EL (cell line): Measurements from ENCODE around the gene ATG5.
"Not testable (repeated sequence)": the region's sequence is repeated elsewhere in the genome, so short reads cannot be mapped to it uniquely, and the experiment has no call there.

Experiments used
- DNase-seq: peaks from one replicate; pipeline ENCODE4 v3.0.0-alpha.2; 2016

Gene ATG5

DNA sequence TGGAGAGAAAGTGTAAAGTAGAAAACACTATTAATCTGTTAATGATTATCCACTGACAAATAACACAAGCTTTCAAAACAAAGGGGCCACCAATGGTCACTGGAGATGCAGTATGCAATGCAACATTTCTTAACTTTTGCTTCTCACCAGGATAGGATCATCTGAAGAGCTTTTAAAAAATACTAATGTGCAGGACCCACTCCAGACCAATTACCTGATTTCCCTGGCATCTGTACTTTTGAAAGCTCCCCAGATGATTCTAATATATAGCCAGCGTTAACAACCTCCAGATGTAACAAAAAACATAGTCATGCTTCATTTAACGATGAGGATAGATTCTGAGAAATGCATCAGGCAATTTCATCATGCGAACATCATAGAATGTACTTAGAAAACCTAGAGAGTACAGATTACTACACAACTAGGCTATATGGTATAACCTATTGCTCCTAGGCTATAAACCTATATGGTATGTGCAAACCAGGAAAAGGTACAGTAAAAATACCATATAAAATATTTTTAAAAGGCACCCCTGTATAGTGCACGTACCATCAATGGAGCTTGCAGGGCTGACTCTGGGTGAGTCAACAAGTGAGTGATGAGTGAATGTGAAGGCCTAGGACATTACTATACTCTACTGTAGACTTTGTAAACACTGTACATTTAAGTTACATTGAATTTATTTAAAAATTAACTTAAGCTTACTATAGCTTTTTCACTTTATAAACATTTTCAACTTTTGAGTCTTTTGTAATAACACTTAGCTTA lies 69.2 kb downstream of the ATG5 start:
- peak; percentile 66 for DNase-seq

DNA sequence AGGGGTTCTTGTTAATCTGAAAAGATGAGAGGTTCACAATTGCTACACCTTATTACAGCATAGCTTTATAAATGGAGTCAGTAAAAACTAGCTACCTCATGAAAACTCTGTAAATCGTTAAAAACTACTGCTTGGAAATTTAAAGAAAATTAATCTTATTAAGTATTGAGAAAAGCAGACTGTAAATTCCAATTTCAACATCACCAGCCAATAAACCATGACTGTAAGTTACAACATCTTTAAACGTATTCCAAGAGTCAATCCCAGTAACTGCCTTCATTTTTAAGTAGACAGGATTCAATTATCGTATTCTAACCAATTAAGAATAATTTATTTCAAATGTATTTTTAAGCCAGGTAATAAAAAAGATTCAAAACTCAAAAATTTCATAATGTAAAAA lies 70.3 kb downstream of the ATG5 start:
- no peak for DNase-seq

DNA sequence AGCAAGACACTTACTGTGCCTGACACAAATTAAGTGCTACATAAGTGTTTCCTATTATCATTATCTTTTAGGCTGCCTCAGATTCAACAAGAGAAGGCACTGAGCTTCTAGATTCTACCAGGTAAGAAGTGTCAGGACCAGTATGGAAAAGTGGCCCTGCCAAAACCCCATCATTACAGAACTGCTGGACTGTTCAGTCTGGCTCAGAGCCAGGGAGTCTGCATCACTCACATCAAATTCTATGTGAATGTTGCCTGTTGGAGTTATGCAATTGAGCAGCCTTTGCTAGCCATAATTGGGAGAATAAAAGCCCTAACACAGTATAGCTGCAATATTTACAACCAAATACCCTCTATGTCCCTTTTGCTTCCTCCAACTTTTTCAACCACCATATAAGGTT lies 70.9 kb downstream of the ATG5 start:
- DNase-seq, result peak; percentile 72

DNA sequence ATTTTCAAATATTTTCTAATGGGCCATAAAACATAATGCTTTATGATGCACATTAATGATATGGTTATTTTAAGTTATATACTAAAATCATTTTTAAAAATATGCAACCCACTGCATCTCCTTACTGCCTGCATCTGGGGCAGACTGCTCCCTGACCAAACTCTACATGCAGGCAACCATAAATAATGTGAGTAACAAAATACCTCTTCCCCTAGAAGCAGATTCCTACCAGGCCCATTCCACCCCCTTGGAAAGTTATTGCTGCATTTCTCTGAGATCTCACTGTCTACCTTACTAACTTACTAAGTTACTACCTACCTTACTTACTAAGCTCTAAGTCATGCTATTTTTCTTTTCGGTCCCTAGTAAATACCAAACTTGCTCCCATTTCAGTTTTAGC lies 71.8 kb downstream of the ATG5 start:
- peak; percentile 71 for DNase-seq

DNA sequence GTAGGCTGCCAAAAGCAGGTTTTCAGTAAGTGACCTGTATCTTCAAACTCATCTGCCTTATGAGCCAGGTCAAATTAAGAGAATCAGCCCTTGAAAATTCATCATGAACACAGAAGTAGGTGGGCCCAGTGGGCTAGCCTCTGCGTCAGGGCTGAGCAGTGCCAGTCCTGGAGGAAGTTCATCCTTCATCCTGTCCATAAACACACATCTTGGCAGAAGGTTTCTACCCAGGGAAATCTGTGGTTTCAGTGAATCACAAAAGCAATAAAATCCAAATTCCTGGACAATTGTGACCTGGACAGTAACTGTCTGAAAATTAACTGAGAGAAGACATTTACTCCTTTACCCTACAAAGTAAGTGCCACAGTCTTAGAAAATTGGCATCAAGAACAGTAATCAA lies 72.4 kb downstream of the ATG5 start:
- peak; percentile 93 for DNase-seq

DNA sequence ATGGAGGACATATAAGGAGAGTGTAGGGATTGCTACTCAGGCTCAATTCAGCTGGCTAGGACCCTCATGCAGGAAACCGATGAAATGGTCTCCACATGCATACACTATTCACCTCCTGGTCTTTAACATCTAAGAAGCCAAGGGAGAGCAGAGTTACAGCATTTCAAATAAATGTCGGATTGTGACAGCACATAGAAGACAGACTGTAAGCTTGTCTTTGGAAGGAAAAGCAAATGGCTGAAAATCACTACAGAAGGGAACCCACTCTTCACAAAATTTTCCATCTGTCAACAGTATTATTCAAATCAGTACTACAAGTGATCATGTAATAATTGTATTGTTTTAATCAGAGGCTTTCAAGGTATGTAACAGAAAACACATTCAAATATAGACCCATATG lies 72.9 kb downstream of the ATG5 start:
- no peak for DNase-seq

DNA sequence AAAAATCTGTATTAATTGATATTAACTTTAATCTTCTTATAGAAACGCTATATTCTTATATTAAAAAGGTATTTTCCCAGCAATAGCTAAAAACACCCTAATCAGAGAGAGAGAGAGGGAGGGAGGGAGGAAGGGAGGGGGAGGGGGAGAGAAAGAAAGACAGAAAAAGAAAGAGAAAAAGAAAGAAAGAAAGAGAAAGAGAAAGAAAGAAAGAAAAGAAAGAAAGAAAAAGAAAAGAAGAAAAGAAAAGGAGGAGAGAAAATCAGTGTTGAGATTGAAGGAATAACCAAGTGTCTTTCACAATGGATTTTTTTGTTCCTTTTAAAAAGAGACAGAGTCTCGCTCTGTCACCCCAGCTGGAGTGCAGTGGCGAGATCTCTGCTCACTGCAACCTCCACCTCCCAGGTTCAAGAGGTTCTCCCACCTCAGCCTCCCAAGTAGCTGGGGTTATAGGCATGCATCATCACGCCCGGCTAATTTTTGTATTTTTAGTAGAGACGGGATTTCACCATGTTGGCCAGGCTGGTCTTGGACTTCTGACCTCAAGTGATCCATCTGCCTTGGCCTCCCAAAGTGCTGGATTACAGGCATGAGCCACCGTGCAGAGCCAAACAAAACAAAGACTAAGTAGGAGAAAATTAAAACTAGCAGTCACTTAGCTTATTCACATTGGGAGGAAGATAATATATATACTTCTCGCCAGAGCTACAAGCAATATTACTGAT lies 73.9 kb downstream of the ATG5 start:
- DNase-seq, result peak; percentile 71

DNA sequence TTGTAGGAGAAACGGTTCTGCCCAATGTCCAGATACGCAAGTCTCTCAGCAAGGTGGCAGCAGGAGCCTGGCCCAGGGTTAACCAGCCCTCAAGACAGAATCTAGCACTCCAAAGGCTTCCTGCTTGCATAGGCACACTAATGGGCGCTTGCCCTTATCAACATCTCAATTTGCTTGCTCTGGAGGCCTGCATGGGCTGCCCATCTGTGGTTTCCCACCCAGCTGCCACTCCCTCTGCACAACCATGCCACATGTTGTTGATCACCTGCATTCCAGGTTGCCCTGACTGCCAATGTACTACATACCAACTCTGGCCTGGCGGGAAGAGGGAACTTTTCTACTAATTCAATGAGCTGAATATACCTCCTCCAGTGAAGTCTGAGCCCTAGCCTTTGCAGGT lies 74.6 kb downstream of the ATG5 start:
- DNase-seq, result no peak

DNA sequence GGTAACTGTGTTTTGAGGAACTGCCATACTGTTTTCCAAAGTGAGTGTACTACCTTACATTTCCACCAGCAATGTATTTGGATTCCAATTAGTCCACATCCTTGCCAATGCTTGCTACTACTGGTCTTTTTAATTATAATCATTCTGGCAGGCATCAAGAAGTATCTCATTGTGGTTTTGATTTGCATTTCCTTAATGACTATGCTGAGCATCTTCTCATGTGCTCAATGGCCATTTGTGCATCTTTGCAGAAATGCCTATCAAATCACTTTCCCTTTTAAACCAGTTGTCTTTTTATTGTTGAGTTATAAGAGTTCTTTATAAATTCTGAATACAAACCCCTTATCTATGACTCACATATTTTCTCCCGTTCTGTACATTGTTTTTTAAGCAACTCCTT lies 75.9 kb downstream of the ATG5 start:
- DNase-seq, result no peak

DNA sequence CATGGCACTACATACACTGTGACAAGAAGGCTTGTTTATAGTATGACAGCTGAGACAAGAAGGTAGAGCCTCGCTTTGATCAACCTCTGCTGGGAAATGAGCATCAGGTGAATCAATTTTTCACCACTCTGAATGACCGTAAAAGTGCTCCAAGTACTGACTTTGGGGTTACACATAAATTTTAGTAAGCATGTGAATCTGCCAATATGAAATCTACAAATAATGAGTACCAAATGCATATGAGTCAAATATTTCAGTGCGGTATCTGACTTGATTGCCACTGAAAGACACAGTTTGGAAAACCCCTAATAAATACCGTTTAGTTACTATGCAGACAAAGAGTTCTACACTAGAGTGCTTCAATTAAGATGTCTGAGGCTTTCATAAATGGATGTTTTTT lies 77.8 kb downstream of the ATG5 start:
- DNase-seq, result no peak

DNA sequence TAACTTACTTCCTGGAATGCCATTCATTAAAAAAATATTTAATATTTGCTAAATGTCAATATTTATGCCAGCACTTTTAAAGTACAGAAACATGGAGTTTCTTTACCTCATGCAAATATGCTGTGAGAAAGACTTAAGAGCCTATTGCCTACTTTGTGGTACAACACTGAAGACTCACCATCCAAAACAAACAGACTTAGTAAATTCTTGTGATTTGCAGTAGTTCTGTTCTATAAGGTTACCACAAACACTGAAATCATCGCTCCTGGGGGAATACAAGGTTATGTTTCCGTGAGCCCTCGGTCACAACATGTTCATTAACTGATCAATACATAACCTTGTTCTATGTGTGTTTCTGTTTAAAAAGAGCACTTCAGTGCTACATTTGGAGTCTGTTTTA lies 78.3 kb downstream of the ATG5 start:
- no peak for DNase-seq

DNA sequence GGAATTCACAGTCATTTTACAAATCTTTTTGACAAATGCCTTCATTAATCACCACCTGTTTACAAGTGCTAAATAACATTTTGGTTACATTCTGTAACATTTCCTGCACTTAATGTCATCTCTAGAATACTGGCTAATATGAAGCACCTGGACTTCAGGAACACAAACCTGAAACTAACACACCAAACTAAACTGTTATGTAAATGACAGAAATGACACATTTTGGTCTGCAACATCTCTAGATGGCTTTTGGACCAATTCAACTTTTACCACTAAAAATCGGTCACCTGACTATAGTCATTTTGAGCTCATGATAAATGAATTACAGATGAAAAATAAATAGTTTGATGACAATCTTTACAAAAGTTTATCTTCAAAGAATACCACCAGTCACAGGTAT lies 80.6 kb downstream of the ATG5 start:
- DNase-seq, result no peak

DNA sequence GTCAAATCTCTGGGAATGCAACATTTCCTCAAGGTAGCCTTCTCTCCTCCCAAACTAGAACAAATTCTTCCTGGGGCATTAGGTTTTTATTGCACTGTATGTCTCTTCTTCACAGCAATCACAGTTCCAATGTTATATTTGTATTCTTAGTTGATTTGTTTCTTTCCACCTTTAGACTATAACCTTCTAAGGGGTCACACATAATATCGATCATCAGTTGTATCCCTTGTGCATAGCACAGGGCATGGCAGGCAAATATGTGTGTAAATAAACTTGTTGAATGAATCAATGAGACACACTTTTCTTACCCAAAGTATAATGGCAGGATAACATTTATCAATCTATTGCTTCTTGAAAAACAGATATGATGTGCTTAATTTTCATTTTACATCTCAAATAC lies 81.0 kb downstream of the ATG5 start:
- no peak for DNase-seq

DNA sequence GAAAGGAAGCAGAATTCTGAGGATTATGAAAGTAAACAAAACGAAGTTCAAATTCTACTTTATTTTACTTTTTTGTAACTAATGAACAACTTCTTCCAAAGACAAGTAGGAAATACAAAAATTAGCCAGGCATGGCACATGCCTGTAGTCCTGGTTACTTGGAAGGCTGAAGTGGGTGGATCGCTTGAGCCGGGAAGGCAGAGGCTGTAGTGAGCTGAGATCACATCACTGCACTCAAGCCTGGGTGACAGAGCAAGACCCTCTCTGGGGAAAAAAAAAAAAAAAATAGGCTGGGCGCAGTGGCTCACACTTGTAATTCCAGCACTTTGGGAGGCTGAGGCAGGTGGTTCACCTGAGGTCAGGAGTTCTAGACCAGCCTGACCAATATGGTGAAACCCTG lies 82.3 kb downstream of the ATG5 start:
- DNase-seq, result no peak

DNA sequence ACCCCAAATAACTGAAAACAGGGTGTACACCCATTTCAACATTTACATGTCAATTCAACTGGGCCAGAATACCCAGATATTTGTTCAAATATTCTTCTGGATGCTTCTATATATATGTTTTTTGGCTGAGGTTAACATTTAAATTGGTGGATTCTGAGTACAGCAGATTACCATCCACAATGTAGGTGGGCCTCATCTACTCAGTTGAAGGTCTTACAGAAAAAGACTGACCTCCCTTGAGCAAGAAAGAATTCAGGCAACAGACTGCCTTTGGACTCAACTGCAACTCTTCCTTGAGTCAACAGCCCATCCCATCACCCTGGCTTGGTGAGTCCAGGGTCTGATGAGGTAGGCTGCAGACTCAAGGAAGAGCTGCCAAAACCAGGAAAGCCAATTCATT lies 84.1 kb downstream of the ATG5 start:
- no peak for DNase-seq

DNA sequence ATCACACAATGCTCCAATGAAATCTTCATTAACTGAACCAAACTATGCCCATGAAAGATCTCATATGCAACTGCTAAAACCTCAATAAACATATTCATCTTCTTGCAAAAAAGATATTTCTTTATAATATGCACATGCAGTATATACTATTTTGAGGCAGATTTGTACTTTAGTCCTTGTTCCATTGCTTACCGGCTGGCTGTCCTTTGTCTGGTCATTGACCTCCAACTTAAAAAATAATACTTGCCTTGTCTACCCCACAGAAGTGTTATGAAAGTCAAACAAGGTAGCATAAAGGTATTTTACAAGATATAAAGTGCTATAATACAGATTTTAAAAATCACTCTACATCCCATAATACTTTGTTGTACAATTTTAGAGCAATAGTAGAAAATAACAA lies 88.3 kb downstream of the ATG5 start:
- no peak for DNase-seq

DNA sequence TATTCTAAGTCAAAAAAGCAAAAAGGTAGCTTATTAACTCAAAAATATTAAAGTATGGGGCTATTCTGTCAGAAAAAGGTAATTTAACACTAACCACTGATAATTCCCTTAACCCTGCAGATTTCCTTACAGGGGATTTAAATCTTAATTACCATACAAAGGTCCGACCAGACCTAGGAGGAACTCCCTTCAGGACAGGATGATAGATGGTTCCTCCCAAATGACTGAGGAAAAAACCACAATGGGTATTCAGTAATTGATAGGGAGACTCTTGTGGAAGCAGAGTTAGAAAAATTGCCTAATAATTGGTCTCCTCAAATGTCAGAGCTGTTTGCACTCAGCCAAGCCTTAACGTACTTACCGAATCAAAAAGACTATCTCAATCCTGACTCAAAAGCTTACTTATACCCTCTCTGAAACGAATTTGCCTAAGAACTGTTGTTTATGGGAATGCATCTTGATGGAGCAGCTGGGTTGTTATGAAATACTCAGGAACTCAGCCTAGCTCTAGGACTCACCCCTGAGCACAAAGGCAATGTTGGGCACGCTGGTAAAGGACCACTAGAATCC lies 95.6 kb downstream of the ATG5 start:
- DNase-seq, result not testable (repeated sequence)

DNA sequence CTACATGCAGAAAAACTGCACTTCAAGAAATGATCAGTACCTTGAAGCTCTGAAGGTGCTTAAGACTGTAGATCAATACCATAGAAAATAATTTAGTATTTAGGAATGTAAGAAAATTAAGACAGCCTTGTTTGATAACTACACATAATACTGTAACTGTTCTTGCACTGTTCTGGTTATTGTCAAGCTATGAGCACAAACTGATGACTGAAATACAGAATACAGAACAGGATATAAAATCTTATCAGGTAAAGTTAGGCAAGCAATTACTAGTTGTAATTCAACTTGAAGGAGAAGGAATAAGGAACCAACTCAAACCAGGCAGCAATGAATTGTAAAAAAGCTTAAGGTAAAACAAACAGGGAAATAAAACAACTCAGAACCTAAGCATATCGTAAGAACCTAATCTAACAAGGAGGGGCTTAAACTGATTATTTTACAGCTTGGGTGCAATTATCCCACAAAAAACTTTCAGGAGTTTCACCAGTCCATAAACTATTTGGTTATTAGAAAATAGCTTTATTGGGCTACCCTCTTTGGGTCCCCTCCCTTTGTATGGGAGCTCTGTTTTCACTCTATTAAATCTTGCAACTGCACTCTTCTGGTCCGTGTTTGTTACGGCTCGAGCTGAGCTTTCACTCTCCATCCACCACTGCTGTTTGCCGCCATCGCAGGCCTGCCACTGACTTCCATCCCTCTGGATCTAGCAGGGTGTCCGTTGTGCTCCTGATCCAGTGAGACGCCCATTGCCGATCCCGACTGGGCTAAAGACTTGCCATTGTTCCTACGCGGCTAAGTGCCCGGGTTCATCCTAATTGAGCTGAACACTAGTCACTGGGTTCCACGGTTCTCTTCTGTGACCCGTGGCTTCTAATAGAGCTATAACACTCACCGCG lies 97.7 kb downstream of the ATG5 start:
- DNase-seq, result no peak

DNA sequence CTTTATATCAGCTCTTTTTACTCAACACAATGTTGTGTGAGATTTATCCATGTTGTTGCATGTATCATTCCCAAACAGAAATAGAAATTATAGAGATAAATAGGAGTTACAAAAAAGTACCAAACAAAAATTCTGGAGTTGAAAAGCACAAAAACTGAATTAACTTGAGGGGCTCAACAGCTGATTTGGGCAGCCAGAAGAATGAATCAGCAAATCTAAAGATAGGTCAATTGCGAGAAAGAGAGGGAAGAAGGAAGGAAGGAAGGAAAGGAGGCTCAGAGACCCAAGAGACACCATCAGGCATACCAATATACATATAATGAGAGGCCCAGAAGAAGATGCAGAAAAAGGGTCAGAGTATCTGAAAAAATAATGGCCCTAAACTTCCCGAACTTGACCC lies 98.9 kb downstream of the ATG5 start:
- no peak for DNase-seq

DNA sequence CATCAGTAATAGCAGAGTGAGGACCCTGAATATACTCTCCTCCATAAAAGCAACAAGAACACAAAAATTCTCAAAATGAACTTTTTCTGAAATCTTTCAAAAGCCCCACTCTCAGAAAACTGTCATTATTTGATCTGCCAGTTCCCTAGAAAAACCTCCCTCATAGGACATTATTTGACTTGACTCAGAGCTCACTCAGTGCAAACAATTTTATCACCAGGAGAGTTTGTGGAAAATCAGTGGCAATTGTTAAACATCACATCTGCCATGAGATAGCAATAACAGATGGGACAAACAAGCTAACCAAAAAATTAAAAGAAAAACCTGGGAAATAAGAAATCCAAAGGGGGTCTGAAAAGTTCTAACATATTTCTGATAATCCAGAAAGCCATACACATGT lies 100.0 kb downstream of the ATG5 start:
- DNase-seq, result no peak

DNA sequence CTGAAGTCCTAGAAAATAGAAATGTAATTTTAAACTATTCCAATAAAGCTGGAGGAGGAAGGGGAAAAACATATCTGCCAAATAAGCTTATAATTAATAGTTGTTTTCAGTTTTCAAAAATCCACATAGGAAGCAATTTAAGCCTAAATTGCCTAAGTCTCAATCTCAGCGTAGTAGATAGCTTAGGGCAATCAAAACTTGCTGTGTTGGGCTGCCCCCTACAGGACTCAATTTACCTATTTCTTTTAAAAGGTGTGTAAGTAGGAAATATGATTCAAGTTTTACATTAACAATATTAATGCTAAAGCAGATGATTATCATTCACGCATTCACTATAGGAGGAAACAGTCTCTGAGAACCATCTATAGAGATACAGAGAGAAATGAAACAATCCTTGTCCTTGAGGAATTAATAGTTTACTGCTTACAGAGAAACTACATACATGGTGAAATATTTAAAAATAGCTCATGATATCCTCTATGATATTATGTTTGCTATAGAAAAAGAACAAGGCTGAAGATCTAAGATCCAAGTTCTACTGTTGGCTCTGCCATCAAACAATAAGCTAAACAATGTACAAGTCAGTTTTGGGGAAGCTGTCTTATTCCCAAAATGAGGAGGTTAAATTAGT lies 102.1 kb downstream of the ATG5 start:
- DNase-seq, result peak; percentile 73

DNA sequence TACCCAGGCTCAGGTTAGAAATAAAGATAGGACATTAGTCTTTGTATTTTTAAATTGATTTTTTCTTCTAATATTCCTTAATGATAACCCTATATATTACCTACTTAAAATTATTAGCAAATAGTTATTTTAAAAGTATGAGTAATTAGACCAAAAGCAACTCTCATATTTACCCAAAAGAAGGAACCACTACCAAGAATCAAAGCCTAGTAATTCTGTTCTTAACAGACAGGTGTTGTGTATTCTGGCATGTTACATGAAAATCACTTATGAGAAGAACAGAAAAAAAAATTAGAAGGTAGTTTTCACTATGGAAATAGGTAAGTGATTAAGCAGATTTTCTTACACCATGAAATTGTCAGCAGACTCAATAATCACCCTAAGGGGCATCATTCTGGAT lies 105.1 kb downstream of the ATG5 start:
- DNase-seq, result no peak

DNA sequence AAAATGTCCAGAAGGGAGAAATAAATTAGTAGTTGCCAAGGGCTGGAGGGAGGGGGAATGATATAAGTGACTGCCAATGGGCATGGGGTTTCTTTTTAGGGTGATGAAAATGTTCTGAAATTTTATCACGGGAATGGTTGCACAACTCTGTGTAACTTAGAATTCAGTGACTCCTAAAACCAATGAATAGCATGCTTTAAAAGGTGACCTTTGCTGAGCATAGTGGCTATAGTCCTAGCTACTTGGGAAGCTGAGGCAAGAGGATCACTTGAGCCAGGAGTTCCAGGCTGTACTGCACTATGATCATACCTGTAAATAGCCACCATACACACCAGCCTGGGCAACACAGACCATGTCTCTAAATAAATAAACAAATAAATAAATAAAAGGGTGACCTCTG lies 109.0 kb downstream of the ATG5 start:
- no peak for DNase-seq
